Stomach smooth muscle (tissue), 2 donors: ENCODE data around the gene CFAP97.
"Not testable (repeated sequence)": the region's sequence is repeated elsewhere in the genome, so short reads cannot be mapped to it uniquely, and the experiment has no call there.

Source experiments
- H3K27ac ChIP-seq: one replicate; pipeline ENCODE4 v1.7.0; 2013; ENCODE audit warnings: mild to moderate bottlenecking, low read length, inconsistent platforms
- H3K27me3 ChIP-seq, 2 donors: one replicate each; pipeline ENCODE4 v1.7.0; 2013; ENCODE audit warnings: low read length in 2 of 2; ENCODE audit not compliant: insufficient read depth in 2 of 2, control insufficient read depth in 1 of 2
- H3K36me3 ChIP-seq, 2 donors: one replicate each; pipeline ENCODE4 v1.7.0; 2013; ENCODE audit warnings: low read length in 2 of 2; ENCODE audit not compliant: control insufficient read depth in 2 of 2, insufficient read depth in 2 of 2
- H3K4me1 ChIP-seq: one replicate; pipeline ENCODE4 v1.7.0; 2013; ENCODE audit warnings: low read length; ENCODE audit not compliant: control insufficient read depth, insufficient read depth
- H3K4me3 ChIP-seq, 2 donors: one replicate each; pipeline ENCODE4 v1.7.0; 2013; ENCODE audit warnings: low read length in 2 of 2
- H3K9ac ChIP-seq, 2 donors: one replicate each; pipeline ENCODE4 v1.7.0; 2013; ENCODE audit warnings: low read length in 2 of 2, mild to moderate bottlenecking in 1 of 2
- H3K9me3 ChIP-seq, 2 donors: one replicate each; pipeline ENCODE4 v1.7.0; 2013; ENCODE audit warnings: low read length in 2 of 2; ENCODE audit not compliant: control insufficient read depth in 2 of 2
- donor health status: healthy.
- donor health status: Pancreatic carcinoma.

The CFAP97 gene

DNA sequence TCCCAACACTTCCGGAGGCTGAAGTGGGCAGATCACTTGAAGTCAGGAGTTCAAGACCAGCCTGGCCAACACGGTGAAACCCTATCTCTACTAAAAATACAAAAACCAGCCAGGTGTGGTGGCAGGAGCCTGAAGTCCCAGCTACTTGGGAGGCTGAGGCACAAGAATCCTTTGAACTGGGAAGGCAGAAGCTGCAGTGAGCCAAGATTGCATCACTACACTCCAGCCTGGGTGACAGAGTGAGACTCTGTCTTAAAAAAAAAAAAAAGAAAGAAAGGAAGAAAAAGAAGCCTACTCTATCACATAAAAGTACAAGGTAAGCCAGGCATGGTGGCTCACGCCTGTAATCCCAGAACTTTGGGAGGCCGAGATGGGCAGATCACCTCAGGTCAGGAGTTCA, 5.6 kb downstream of the CFAP97 start:
- not testable (repeated sequence) for H3K9ac ChIP-seq, H3K9me3 ChIP-seq, H3K4me3 ChIP-seq, H3K27ac ChIP-seq, H3K4me1 ChIP-seq, H3K36me3 ChIP-seq, H3K27me3 ChIP-seq

- Histone ChIP-seq H3K4me1 (no peaks in the 10 kb centered on the region), H3K9me3 (no peaks in the 10 kb centered on the region)
Measured at GRCh38 chr4:185196437-185196836, 7.4 kb downstream of the CFAP97 start.

GRCh38 chr4:185194924-185195888, 8.6 kb downstream of the CFAP97 start:
- H3K9me3 ChIP-seq: no peaks in the 10 kb centered on the region
- H3K27ac ChIP-seq: no peak overlapping the region

More at GRCh38 chr4:185196437-185196836, 7.4 kb downstream of the CFAP97 start:
- Histone ChIP-seq H3K27ac (no peak overlapping the region), H3K4me3 (no peak overlapping the region), H3K36me3 (peaks cover 0 to 2% of the 10 kb centered on the region in 2 donors), H3K9ac (no peak overlapping the region), H3K27me3 (no peaks in the 10 kb centered on the region)

GRCh38 chr4:185192059-185192458, 11.7 kb downstream of the CFAP97 start:
- Histone ChIP-seq H3K4me1 (no peaks in the 10 kb centered on the region), H3K9me3 (no peaks in the 10 kb centered on the region), H3K4me3 (no peak overlapping the region), H3K9ac (no peak overlapping the region), H3K36me3 (peaks cover 6 to 14% of the 10 kb centered on the region in 2 donors), H3K27ac (no peak overlapping the region), H3K27me3 (no peaks in the 10 kb centered on the region)

More at GRCh38 chr4:185194924-185195888, 8.6 kb downstream of the CFAP97 start:
- Histone ChIP-seq H3K4me3 (no peak overlapping the region), H3K9ac (no peak overlapping the region), H3K4me1 (no peaks in the 10 kb centered on the region), H3K36me3 (peaks cover 2 to 5% of the 10 kb centered on the region in 2 donors), H3K27me3 (no peaks in the 10 kb centered on the region)

GRCh38 chr4:185190306-185190856, 13.4 kb downstream of the CFAP97 start:
- H3K4me1 ChIP-seq: no peaks in the 10 kb centered on the region
- H3K27me3 ChIP-seq: no peaks in the 10 kb centered on the region
- H3K9me3 ChIP-seq: no peaks in the 10 kb centered on the region
- H3K4me3 ChIP-seq: no peak overlapping the region
- H3K27ac ChIP-seq: no peak overlapping the region
- no peak overlapping the region for H3K9ac ChIP-seq
- H3K36me3 ChIP-seq: peaks cover 4 to 14% of the 10 kb centered on the region in 2 donors

DNA sequence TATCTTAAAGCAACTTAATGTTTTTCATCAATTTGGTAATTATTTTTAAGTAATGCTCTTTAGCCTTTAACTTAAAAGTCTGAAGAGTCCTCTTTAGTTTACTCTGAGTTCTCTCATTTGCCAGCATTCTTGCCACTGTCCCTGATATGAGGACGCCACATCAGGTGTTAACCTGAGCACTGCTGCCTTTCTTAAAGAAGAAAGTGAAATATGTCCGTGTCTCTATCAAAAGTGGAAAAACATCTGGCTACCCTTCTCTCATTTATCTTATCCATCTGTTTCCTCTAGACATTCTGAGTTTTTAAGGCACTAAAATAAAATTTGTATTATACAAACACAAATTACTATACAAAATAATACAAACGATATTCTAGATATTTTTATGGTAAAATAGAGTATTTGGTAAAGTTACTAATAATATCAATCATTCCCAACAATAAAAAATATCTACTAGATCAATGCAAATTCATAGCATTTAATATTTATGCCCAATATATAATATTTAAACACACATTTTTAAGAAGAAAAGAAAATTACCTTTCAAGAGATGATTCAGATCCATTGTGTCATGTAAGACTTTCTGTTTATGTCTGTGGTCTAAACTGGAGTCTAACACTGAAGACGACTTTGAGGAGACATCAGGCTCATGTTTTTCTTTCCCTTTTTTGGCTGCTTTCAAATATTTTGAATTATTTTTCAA, 14.0 kb downstream of the CFAP97 start:
- Histone ChIP-seq H3K4me3 (no peak overlapping the region), H3K9me3 (no peaks in the 10 kb centered on the region), H3K9ac (no peak overlapping the region), H3K27me3 (no peaks in the 10 kb centered on the region), H3K27ac (no peak overlapping the region), H3K4me1 (no peaks in the 10 kb centered on the region), H3K36me3 (peaks cover 4 to 14% of the 10 kb centered on the region in 2 donors)

DNA sequence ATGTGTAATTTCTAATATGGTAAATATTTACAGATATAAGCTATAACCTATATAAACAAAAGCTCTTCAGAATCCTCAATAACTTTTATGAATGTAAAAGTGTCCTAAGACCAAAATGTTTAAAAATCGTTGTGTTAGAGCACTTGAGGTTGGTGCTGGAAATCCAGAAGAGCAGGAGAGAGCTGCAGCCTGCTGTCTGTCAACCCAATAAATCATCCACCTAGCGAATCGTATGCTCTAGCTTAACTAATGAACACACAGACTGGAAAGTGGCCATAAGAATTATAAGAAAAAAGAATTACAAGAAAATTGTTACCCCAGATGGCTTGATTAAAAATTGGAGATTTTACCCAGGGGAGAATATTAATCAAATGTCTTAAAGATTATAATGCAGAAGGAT, 17.0 kb downstream of the CFAP97 start:
- no peaks in the 10 kb centered on the region for H3K27me3 ChIP-seq
- H3K36me3 ChIP-seq: peaks cover 4 to 14% of the 10 kb centered on the region in 2 donors
- no peak overlapping the region for H3K27ac ChIP-seq
- H3K4me1 ChIP-seq: no peaks in the 10 kb centered on the region
- H3K9me3 ChIP-seq: no peaks in the 10 kb centered on the region
- no peak overlapping the region for H3K4me3 ChIP-seq
- H3K9ac ChIP-seq: no peak overlapping the region

DNA sequence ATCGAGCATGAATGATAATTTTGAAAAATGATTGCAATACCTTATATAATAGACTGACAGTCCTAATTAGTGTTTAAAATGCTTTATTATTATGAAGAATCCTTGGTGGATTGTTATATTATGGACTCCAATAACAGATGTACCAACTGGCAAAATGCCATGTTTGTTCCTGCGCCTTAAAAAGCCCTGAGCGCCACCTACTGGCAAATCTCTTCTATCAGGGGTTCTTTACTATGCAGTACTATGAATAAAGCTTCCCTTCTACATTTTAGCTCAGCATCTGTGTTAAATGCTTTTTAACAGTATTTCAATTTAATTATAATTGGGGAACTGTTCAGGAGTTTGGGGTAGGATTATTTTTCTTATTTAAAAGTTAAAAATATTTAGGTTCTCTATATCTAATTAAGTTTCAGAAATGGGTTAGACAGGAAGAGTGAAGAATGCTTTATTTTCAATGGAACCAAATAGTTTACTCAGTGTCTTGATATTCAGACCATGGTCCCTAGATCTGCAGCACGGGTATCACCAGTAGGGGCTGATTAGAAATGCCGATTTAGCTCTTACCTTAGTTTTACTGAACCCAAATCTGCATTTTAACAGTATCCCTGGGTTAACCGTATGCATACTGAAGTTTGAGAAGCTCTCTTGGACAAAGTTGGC, 20.0 kb downstream of the CFAP97 start:
- Histone ChIP-seq H3K9me3 (no peaks in the 10 kb centered on the region), H3K4me1 (no peaks in the 10 kb centered on the region), H3K27me3 (no peaks in the 10 kb centered on the region), H3K36me3 (peaks cover 4 to 5% of the 10 kb centered on the region in 2 donors), H3K9ac (no peak overlapping the region), H3K27ac (no peak overlapping the region), H3K4me3 (no peak overlapping the region)

- Histone ChIP-seq H3K9me3 (no peaks in the 10 kb centered on the region), H3K27ac (no peak overlapping the region), H3K4me3 (no peak overlapping the region), H3K9ac (no peak overlapping the region), H3K36me3 (peaks cover under 1% of the 10 kb centered on the region in 2 donors), H3K4me1 (no peaks in the 10 kb centered on the region), H3K27me3 (no peaks in the 10 kb centered on the region)
Measured at GRCh38 chr4:185182239-185182638, 21.6 kb downstream of the CFAP97 start.

- no peaks in the 10 kb centered on the region for H3K9me3 ChIP-seq
- no peaks in the 10 kb centered on the region for H3K4me1 ChIP-seq
- H3K9ac ChIP-seq: no peak overlapping the region
- no peaks in the 10 kb centered on the region for H3K27me3 ChIP-seq
- H3K27ac ChIP-seq: no peak overlapping the region
- no peak overlapping the region for H3K4me3 ChIP-seq
- H3K36me3 ChIP-seq: peaks cover 4% of the 10 kb centered on the region in 2 donors
Measured at GRCh38 chr4:185179488-185179887, 24.3 kb downstream of the CFAP97 start.
